Astrocyte (in vitro differentiated cells and primary cell): ENCODE results near the gene TATDN2.

Experiments
- CTCF ChIP-seq: IDR thresholded peaks from 2 replicates; pipeline ENCODE4 v1.5.1; 2011; ENCODE audit warnings: low read depth, mild to moderate bottlenecking, inconsistent platforms, low read length, moderate library complexity; ENCODE audit not compliant: insufficient read depth
- EZH2 ChIP-seq: IDR thresholded peaks from 2 replicates; pipeline ENCODE4 v1.6.1; 2012; ENCODE audit warnings: mild to moderate bottlenecking, low read length, inconsistent platforms; ENCODE audit not compliant: insufficient read depth

DNA sequence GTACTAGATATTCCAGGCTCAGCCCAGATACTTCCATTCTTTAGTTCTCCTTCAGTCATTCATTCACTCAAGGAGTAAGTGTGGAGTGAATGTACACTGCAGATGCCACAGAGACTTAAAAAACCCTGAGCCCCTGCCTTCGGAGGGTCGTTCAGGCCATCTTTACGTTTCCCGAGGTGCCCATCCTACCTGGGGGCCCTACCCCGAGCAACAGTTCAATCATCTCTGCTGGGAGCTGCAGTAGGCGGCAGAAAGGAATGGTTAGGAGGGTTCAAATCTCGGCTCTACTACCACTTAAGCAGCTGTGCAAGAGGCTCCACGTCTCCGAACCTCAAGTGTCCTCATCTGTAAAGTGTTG lies 72.0 kb downstream of the TATDN2 start:
- no peak for TF ChIP-seq CTCF
- no peak for TF ChIP-seq EZH2
